Activated CD4-positive, alpha-beta memory T cell treated with anti-CD3 and anti-CD28 coated beads for 36 hours (primary cell): ENCODE data around the gene UGT1A7. TPM values are rescaled to one million over a fixed set of nuclear protein-coding genes. Genes with fewer than 3 reads are reported as not detected.
A peak's percentile ranks its signal among the peaks of the same experiment; 100 is the strongest.

ENCODE experiments used
- CTCF ChIA-PET: fragments of 350-600 bp; sonication (Branson Sonifier 250); formaldehyde crosslinking; loops from one replicate; lab custom pipeline; 2021; ENCODE audit warnings: antibody characterized with exemption, inconsistent platforms; lab: Charles Lee
- POLR2A ChIA-PET: fragments of 350-600 bp; sonication (Branson Sonifier 250); formaldehyde crosslinking; loops from one replicate; lab custom pipeline; 2021; ENCODE audit warnings: antibody characterized with exemption; lab: Charles Lee
- DNase-seq: peaks from one replicate; pipeline ENCODE4 v3.0.0-alpha.2; 2020
- H3K27ac Mint-ChIP-seq: one replicate; pipeline ENCODE4 v1.8.0; 2021; ENCODE audit warnings: mixed read lengths
- H3K27me3 Mint-ChIP-seq: one replicate; pipeline ENCODE4 v1.8.0; 2021; ENCODE audit warnings: mixed read lengths
- H3K36me3 Mint-ChIP-seq: one replicate; pipeline ENCODE4 v1.8.0; 2021; ENCODE audit warnings: mixed read lengths
- H3K4me1 Mint-ChIP-seq: one replicate; pipeline ENCODE4 v1.8.0; 2021; ENCODE audit warnings: low read depth, mixed read lengths
- H3K4me3 Mint-ChIP-seq: one replicate; pipeline ENCODE4 v1.8.0; 2021; ENCODE audit warnings: mild to moderate bottlenecking, mixed read lengths
- H3K9me3 Mint-ChIP-seq: one replicate; pipeline ENCODE4 v1.8.0; 2021; ENCODE audit warnings: mixed read lengths
- intact Hi-C: fragments of 100-400 bp; cut with micrococcal nuclease; formaldehyde crosslinking; loops from one replicate; pipeline ENCODE4 v1.15.1; 2023
- total RNA-seq, 2 experiments: library from RNA; stranded (reverse); gene quantifications; one replicate each; pipeline ENCODE4 v1.2.3, GENCODE V29; 2021

Gene UGT1A7
- total RNA-seq, 2 experiments from 2014 or later, result not detected

DNA sequence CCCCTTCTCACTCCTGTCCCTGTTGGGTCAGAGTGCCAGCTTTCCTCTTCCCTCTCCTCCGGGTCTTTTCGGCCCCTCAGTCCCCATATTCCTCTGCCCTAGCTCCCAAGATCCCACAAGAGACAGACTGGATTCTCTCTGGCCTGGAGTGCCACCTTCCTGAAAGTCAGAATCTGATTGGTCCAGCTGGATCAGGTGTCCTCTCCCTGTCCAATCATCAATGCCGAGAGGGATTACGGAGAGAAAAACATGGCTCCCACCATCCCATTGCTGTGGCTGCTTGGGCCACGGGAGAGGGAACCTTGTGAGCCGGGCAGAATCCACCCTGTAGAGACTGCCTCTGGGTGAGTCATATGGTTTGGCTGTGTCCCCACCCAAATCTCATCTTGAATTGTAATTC is 93.7 kb downstream of the UGT1A7 start:
- intact Hi-C loops, result no loop called here
- ChIA-PET POLR2A (no interaction called here), CTCF (no interaction called here)
- peaks cover 19% of the 10 kb centered on the region for H3K27me3 Mint-ChIP-seq
- no peaks in the 10 kb centered on the region for H3K4me1 Mint-ChIP-seq
- H3K36me3 Mint-ChIP-seq, result no peaks in the 10 kb centered on the region
- peaks cover 18% of the 10 kb centered on the region for H3K9me3 Mint-ChIP-seq
- no peak for DNase-seq
- H3K27ac Mint-ChIP-seq, result no peak overlapping the region
- no peak overlapping the region for H3K4me3 Mint-ChIP-seq

DNA sequence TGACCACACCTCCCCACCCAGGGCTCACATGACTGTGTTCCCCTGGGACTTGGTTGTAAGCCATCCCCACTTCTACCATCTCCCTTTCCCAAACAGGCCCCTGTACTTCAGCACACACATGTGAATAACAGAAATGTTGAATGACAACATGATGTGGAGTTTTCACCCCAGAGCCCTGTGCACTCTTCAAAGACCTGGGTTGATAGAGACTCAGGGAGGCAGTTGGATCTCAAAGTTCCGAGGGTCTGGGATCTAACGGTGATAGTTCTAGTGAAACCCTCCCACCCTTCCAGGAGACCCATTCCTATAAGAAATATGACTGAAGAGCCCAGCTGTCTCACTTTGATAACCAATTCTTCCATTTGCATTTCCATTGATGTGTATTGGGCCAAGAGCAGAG is 96.3 kb downstream of the UGT1A7 start, which contains the start of gene MROH2A:
Gene MROH2A (plus strand): TSS at position 301 of the 400 bp plus-strand sequence. CDS start 1,029 bp downstream, outside the sequence.
- Mint-ChIP-seq H3K27ac (no peak within 1 kb of the TSS), H3K36me3 (no peaks in the 10 kb centered on the region), H3K4me3 (no peak within 1 kb of the TSS), H3K9me3 (peaks cover 18% of the 10 kb centered on the region), H3K27me3 (peaks cover 24% of the 10 kb centered on the region), H3K4me1 (no peaks in the 10 kb centered on the region)
- intact Hi-C loops, result no loop called here
- DNase-seq, result no peak
- ChIA-PET POLR2A (no interaction called here), CTCF (no interaction called here)

- H3K36me3 Mint-ChIP-seq, result no peaks in the 10 kb centered on the region
- no peak overlapping the region for H3K4me3 Mint-ChIP-seq
- no peak overlapping the region for H3K27ac Mint-ChIP-seq
- intact Hi-C loops, result no loop called here
- H3K9me3 Mint-ChIP-seq, result peaks cover 18% of the 10 kb centered on the region
- peaks cover 26% of the 10 kb centered on the region for H3K27me3 Mint-ChIP-seq
- ChIA-PET POLR2A (interaction anchor here (0.6 kb wide), 1 partner anchor 285 kb away, joined by 3 read pairs; no protein-coding TSS in a partner anchor), CTCF (no interaction called here)
- no peaks in the 10 kb centered on the region for H3K4me1 Mint-ChIP-seq
- DNase-seq, result no peak
Measured at GRCh38 chr2:233779722-233780121, 98.0 kb downstream of the UGT1A7 start.

- Mint-ChIP-seq H3K4me3 (no peak overlapping the region), H3K9me3 (peaks cover 13% of the 10 kb centered on the region), H3K4me1 (no peaks in the 10 kb centered on the region), H3K27me3 (peaks cover 29% of the 10 kb centered on the region), H3K27ac (no peak overlapping the region), H3K36me3 (no peaks in the 10 kb centered on the region)
- ChIA-PET POLR2A (no interaction called here), CTCF (no interaction called here)
- no peak for DNase-seq
- intact Hi-C loops, result no loop called here
Measured at GRCh38 chr2:233780771-233781170, 99.1 kb downstream of the UGT1A7 start.

- no peaks in the 10 kb centered on the region for H3K4me1 Mint-ChIP-seq
- intact Hi-C loops, result no loop called here
- no peak overlapping the region for H3K27ac Mint-ChIP-seq
- ChIA-PET POLR2A (no interaction called here), CTCF (no interaction called here)
- no peaks in the 10 kb centered on the region for H3K9me3 Mint-ChIP-seq
- no peak overlapping the region for H3K4me3 Mint-ChIP-seq
- H3K27me3 Mint-ChIP-seq, result peaks cover 10% of the 10 kb centered on the region
- H3K36me3 Mint-ChIP-seq, result no peaks in the 10 kb centered on the region
- no peak for DNase-seq
Measured at GRCh38 chr2:233789554-233789953, 107.9 kb downstream of the UGT1A7 start.

GRCh38 chr2:233791151-233791882 is 109.6 kb downstream of the UGT1A7 start:
- H3K4me3 Mint-ChIP-seq, result no peak overlapping the region
- ChIA-PET CTCF (interaction anchor here (0.6 kb wide), 1 partner anchor 256 kb away, joined by 3 read pairs; no protein-coding TSS in a partner anchor), POLR2A (no interaction called here)
- H3K27me3 Mint-ChIP-seq, result peaks cover 2% of the 10 kb centered on the region
- H3K27ac Mint-ChIP-seq, result no peak overlapping the region
- H3K9me3 Mint-ChIP-seq, result no peaks in the 10 kb centered on the region
- DNase-seq, result no peak
- intact Hi-C loops, result no loop called here
- H3K36me3 Mint-ChIP-seq, result no peaks in the 10 kb centered on the region
- no peaks in the 10 kb centered on the region for H3K4me1 Mint-ChIP-seq

GRCh38 chr2:233791883-233792329 is 110.2 kb downstream of the UGT1A7 start:
- POLR2A ChIA-PET, result no interaction called here
- Mint-ChIP-seq H3K27ac (no peak overlapping the region), H3K36me3 (no peaks in the 10 kb centered on the region), H3K27me3 (no peaks in the 10 kb centered on the region), H3K4me3 (no peak overlapping the region), H3K4me1 (no peaks in the 10 kb centered on the region), H3K9me3 (no peaks in the 10 kb centered on the region)
- no peak for DNase-seq
- intact Hi-C loops, result no loop called here
- CTCF ChIA-PET, result no interaction called here

DNA sequence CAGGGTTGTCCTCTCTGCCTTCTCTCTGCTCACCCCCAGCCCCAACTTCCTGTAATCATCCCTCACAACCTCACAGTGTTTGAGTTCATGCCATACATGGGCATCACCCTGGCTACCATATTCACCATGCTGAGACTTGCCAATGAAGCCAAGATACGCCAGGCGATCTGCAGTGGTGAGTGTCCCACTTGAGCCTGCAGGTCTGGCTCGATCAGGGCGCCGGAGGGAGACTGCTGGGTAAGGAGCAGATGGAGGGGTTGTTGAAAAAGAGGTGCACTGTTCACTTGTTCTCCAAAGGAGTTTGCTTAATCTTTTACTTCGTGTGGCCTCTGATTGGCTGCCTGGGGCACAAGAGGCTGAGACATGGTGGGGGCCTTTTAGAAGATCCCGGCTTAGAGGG is 111.0 kb downstream of the UGT1A7 start:
- intact Hi-C loops, result no loop called here
- no peak overlapping the region for H3K4me3 Mint-ChIP-seq
- H3K4me1 Mint-ChIP-seq, result no peaks in the 10 kb centered on the region
- no peaks in the 10 kb centered on the region for H3K9me3 Mint-ChIP-seq
- POLR2A ChIA-PET, result no interaction called here
- CTCF ChIA-PET, result no interaction called here
- DNase-seq, result no peak
- no peak overlapping the region for H3K27ac Mint-ChIP-seq
- no peaks in the 10 kb centered on the region for H3K27me3 Mint-ChIP-seq
- H3K36me3 Mint-ChIP-seq, result no peaks in the 10 kb centered on the region

GRCh38 chr2:233793465-233794127 is 111.9 kb downstream of the UGT1A7 start:
- DNase-seq, result no peak
- Mint-ChIP-seq H3K4me1 (no peaks in the 10 kb centered on the region), H3K27ac (no peak overlapping the region), H3K27me3 (no peaks in the 10 kb centered on the region), H3K36me3 (no peaks in the 10 kb centered on the region), H3K4me3 (no peak overlapping the region), H3K9me3 (no peaks in the 10 kb centered on the region)
- ChIA-PET CTCF (no interaction called here), POLR2A (no interaction called here)
- intact Hi-C loops, result no loop called here

DNA sequence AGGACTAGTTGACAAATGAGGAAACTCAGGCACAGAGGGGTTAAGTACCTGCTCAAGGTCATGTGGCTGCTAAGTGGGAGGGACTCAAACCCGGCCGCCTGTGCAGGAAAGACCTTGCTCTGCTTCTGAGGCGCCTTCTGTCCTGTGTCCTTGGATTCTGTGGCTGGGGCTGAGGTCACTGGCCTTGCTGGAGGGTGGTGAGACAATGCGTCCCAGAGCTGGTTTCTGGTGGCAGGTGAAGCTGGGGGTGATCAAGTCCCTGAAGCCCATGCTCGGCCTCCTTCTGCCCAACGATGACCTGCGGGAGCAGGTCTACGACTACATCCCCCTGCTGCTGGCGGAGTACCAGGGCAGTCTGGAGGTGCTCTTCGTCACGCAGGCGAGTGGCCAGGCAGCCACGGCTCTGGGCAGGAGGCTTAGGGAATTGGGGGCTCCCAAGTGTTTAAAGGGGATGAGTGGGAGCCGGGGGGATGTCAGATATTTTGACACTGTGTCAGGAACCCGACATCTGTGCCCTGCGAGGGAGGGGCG is 112.5 kb downstream of the UGT1A7 start:
- ChIA-PET POLR2A (no interaction called here), CTCF (no interaction called here)
- Mint-ChIP-seq H3K9me3 (no peaks in the 10 kb centered on the region), H3K27ac (no peak overlapping the region), H3K36me3 (no peaks in the 10 kb centered on the region), H3K4me3 (no peak overlapping the region), H3K27me3 (no peaks in the 10 kb centered on the region), H3K4me1 (no peaks in the 10 kb centered on the region)
- intact Hi-C loops, result no loop called here
- no peak for DNase-seq

DNA sequence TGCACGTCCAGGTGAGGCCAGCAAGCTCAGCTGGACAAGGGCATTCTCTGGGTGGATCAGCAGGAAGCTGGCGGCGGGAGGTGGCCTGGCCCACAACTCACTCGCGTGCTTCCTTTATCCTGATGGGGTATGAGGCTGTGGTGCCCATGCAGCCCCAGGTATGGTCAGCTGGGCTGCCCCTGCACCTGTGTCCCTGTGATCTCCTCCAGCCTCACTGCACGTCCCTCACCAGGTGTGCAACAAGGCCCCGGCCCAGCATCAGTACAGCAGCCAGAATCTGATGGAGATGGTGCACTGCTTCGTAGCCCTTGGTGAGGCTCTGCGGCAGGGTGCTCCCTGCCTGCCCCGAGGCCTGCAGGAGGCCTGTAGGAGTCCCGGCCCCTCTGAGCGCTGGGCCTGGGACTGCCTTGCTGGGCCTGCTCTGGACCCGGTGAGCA is 114.1 kb downstream of the UGT1A7 start:
- ChIA-PET CTCF (no interaction called here), POLR2A (no interaction called here)
- no peak overlapping the region for H3K4me3 Mint-ChIP-seq
- intact Hi-C loops, result no loop called here
- no peaks in the 10 kb centered on the region for H3K9me3 Mint-ChIP-seq
- DNase-seq, result peak; percentile 1
- no peaks in the 10 kb centered on the region for H3K4me1 Mint-ChIP-seq
- H3K36me3 Mint-ChIP-seq, result no peaks in the 10 kb centered on the region
- H3K27ac Mint-ChIP-seq, result no peak overlapping the region
- H3K27me3 Mint-ChIP-seq, result no peaks in the 10 kb centered on the region

DNA sequence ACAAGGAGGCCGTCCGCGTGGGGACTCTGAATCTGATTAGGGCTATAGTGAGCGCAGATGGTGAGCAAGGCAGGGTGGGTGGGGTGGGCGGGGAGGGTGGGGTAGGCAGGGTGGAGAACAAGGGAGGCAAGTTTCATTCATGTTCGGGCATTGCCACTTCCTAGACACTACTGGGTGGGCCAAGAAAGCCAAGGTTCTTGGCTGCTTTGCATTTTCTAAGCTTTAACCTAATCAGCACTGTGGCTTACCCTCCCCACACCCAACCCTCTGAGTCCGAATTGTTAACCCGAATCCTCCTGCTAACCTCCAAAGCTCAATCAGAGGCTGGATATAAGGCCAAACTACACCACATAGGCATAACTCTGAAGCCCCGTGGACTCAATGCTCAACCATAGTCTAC is 114.6 kb downstream of the UGT1A7 start:
- H3K9me3 Mint-ChIP-seq, result no peaks in the 10 kb centered on the region
- no peaks in the 10 kb centered on the region for H3K4me1 Mint-ChIP-seq
- no peak overlapping the region for H3K4me3 Mint-ChIP-seq
- H3K27ac Mint-ChIP-seq, result no peak overlapping the region
- ChIA-PET POLR2A (no interaction called here), CTCF (no interaction called here)
- H3K27me3 Mint-ChIP-seq, result no peaks in the 10 kb centered on the region
- no peak for DNase-seq
- H3K36me3 Mint-ChIP-seq, result no peaks in the 10 kb centered on the region
- intact Hi-C loops, result no loop called here
